SK-N-SH (cell line): ENCODE data around the gene PRSS58. TPM values are rescaled to one million over a fixed set of nuclear protein-coding genes. Genes with fewer than 3 reads are reported as not detected.

Experiments
- CTCF ChIA-PET: fragments of 300-600, 350-600 bp; formaldehyde crosslinking; extraction: SDS; loops from one replicate; lab custom pipeline; 2021; lab: Yijun Ruan, JAX
- POLR2A ChIA-PET: fragments of 350-600 bp; sonication (Branson Sonifier 250); formaldehyde crosslinking; extraction: SDS; loops from one replicate; lab custom pipeline; 2020; ENCODE audit warnings: antibody characterized with exemption, inconsistent platforms; lab: Yijun Ruan, JAX
- DNase-seq: peaks from one replicate; pipeline ENCODE4 v3.0.0; 2012
- H2AFZ ChIP-seq: fragments of 200-600 bp; sonication (generic); 2 replicates; pipeline ENCODE4 v1.8.1; 2016; ENCODE audit warnings: antibody characterized with exemption, mild to moderate bottlenecking, low read depth
- H3F3A ChIP-seq: fragments of 200-600 bp; sonication (generic); replicated peaks from 2 replicates; pipeline ENCODE3; 2016; ENCODE audit warnings: antibody characterized with exemption, mild to moderate bottlenecking; ENCODE audit not compliant: insufficient read depth
- H3K27ac ChIP-seq, 2 experiments: fragments of 200-500 bp in 1 of 2; fragments of 200-600 bp in 1 of 2; sonication (Bioruptor generic) in 1 of 2; sonication (generic), shearing (Covaris generic) in 1 of 2; 2 replicates each; pipeline versions ENCODE4 v1.5.1 to v1.6.1; 2014 to 2016; ENCODE audit warnings: low read depth in 2 of 2, inconsistent platforms in 1 of 2, low read length in 1 of 2, mild to moderate bottlenecking in 1 of 2, mixed read lengths in 1 of 2
- H3K27me3 ChIP-seq: fragments of 200-600 bp; sonication (generic), shearing (Covaris generic); 2 replicates; pipeline ENCODE4 v1.6.1; 2016; ENCODE audit warnings: mixed run types; ENCODE audit not compliant: insufficient read depth
- H3K36me3 ChIP-seq, 2 experiments: fragments of 200-500 bp in 1 of 2; fragments of 200-600 bp in 1 of 2; sonication (Bioruptor generic) in 1 of 2; sonication (generic) in 1 of 2; replicated peaks in 1 of 2; 2 replicates each; pipeline versions ENCODE3 to v1.5.1; 2014 to 2016; ENCODE audit warnings: low read length in 1 of 2, mild to moderate bottlenecking in 1 of 2; ENCODE audit not compliant: insufficient read depth in 2 of 2, control insufficient read depth in 1 of 2
- H3K4me1 ChIP-seq, 2 experiments: fragments of 200-500 bp in 1 of 2; fragments of 200-600 bp in 1 of 2; sonication (Bioruptor generic) in 1 of 2; sonication (generic), shearing (Covaris generic) in 1 of 2; 2 replicates each; pipeline versions ENCODE4 v1.5.1 to v1.6.1; 2014 to 2016; ENCODE audit warnings: low read depth in 1 of 2, low read length in 1 of 2, mixed run types in 1 of 2; ENCODE audit not compliant: insufficient read depth in 2 of 2, control insufficient read depth in 1 of 2
- H3K4me2 ChIP-seq: fragments of 200-600 bp; sonication (generic), shearing (Covaris generic); 2 replicates; pipeline ENCODE4 v1.6.1; 2017; ENCODE audit warnings: mixed run types
- H3K4me3 ChIP-seq, 2 experiments: fragments of 200-500 bp in 1 of 2; fragments of 200-600 bp in 1 of 2; sonication (Bioruptor generic) in 1 of 2; sonication (generic), shearing (Covaris generic) in 1 of 2; 2 replicates each; pipeline versions ENCODE4 v1.5.1 to v1.8.1; 2014 to 2016; ENCODE audit warnings: low read depth in 2 of 2, inconsistent platforms in 1 of 2, low read length in 1 of 2, mild to moderate bottlenecking in 1 of 2, mixed read lengths in 1 of 2, moderate library complexity in 1 of 2
- H3K79me2 ChIP-seq: fragments of 200-600 bp; sonication (generic); 2 replicates; pipeline ENCODE4 v1.8.1; 2017; ENCODE audit warnings: mild to moderate bottlenecking; ENCODE audit not compliant: insufficient read depth
- H3K9ac ChIP-seq: fragments of 200-600 bp; sonication (generic); 2 replicates; pipeline ENCODE4 v1.6.1; 2017; ENCODE audit warnings: mixed run types
- H3K9me2 ChIP-seq: fragments of 200-600 bp; sonication (generic); 2 replicates; pipeline ENCODE4 v1.6.1; 2017; ENCODE audit warnings: mixed run types
- H3K9me3 ChIP-seq: fragments of 200-600 bp; sonication (generic); 2 replicates; pipeline ENCODE4 v1.6.1; 2017; ENCODE audit warnings: mixed run types, mild to moderate bottlenecking, moderate library complexity
- H4K20me1 ChIP-seq: fragments of 200-600 bp; sonication (generic); 2 replicates; pipeline ENCODE4 v1.6.1; 2017; ENCODE audit warnings: mild to moderate bottlenecking, mixed run types; ENCODE audit not compliant: insufficient read depth
- CHD2 ChIP-seq: fragments of 150-350 bp; IDR thresholded peaks from 2 replicates; pipeline ENCODE4 v1.6.1; 2018; ENCODE audit warnings: low read length; ENCODE audit not compliant: partially characterized antibody
- CTCF ChIP-seq: fragments of 200-600 bp; sonication (generic); IDR thresholded peaks from 2 replicates; pipeline ENCODE4 v1.6.1; 2017; ENCODE audit warnings: antibody characterized with exemption, mild to moderate bottlenecking, moderate library complexity
- ELF1 ChIP-seq: IDR thresholded peaks from 2 replicates; pipeline ENCODE4 v1.4.0; 2012
- FOXM1 ChIP-seq: IDR thresholded peaks from 2 replicates; pipeline ENCODE4 v1.4.0; 2012; ENCODE audit warnings: low read depth, mild to moderate bottlenecking
- GABPA ChIP-seq: IDR thresholded peaks from 2 replicates; pipeline ENCODE4 v1.4.0; 2012; ENCODE audit warnings: low read depth, mild to moderate bottlenecking
- JUND ChIP-seq: IDR thresholded peaks from 2 replicates; pipeline ENCODE4 v1.4.0; 2012
- NFIC ChIP-seq: IDR thresholded peaks from 2 replicates; pipeline ENCODE4 v1.4.0; 2012; ENCODE audit warnings: borderline replicate concordance
- PBX3 ChIP-seq: IDR thresholded peaks from 2 replicates; pipeline ENCODE4; 2012
- RAD21 ChIP-seq: IDR thresholded peaks from 2 replicates; pipeline ENCODE4 v1.6.1; 2012; ENCODE audit warnings: mild to moderate bottlenecking, low read length
- REST ChIP-seq: IDR thresholded peaks from 2 replicates; pipeline ENCODE4 v1.6.1; 2012; ENCODE audit warnings: mild to moderate bottlenecking, low read depth, low read length, moderate library complexity
- RFX5 ChIP-seq: IDR thresholded peaks from 2 replicates; pipeline ENCODE4 v1.6.1; 2012; ENCODE audit warnings: mild to moderate bottlenecking, improper control_type of control experiment, low read length
- RXRA ChIP-seq: IDR thresholded peaks from 2 replicates; pipeline ENCODE4 v1.4.0; 2012; ENCODE audit warnings: low read depth, mild to moderate bottlenecking, borderline replicate concordance
- TCF12 ChIP-seq: IDR thresholded peaks from 2 replicates; pipeline ENCODE4 v1.4.0; 2012
- TEAD4 ChIP-seq: IDR thresholded peaks from 2 replicates; pipeline ENCODE4 v1.4.0; 2012; ENCODE audit warnings: mild to moderate bottlenecking, borderline replicate concordance; ENCODE audit not compliant: insufficient read depth
- USF1 ChIP-seq: IDR thresholded peaks from 2 replicates; pipeline ENCODE4 v1.4.0; 2012; ENCODE audit warnings: low read depth, borderline replicate concordance
- WGBS: methylation state at CpG from one replicate; pipeline ENCODE4 v1.1.6; 2017; ENCODE audit warnings: low lambda C conversion rate; 5-methylcytosine and 5-hydroxymethylcytosine counted together
- polyA plus RNA-seq, 3 experiments: library from polyadenylated mRNA; depleted of rRNA; stranded (reverse); fragments of >200 nt; gene quantifications; 2 replicates each; pipeline ENCODE4 v1.2.3, GENCODE V29; 2012

The PRSS58 gene
- polyA plus RNA-seq, 1 of the 3 experiments (the other 2 are of a cell fraction) = not detected

- WGBS = 2% methylated on average over 4 of the region's 4 CpGs
- no peak overlapping the region for H3K9ac ChIP-seq
- H3K9me2 ChIP-seq = no peaks in the 10 kb centered on the region
- H3K36me3 ChIP-seq = no peaks in the 10 kb centered on the region
- no peak overlapping the region for H3K27ac ChIP-seq
- ChIA-PET CTCF (no interaction called here), POLR2A (no interaction called here)
- peaks cover 35% of the 10 kb centered on the region for H3K27me3 ChIP-seq
- no peaks in the 10 kb centered on the region for H4K20me1 ChIP-seq
- no peak for DNase-seq
- no peak overlapping the region for H3K4me2 ChIP-seq
- H3K4me1 ChIP-seq = no peaks in the 10 kb centered on the region
- no peaks in the 10 kb centered on the region for H3F3A ChIP-seq
- H3K9me3 ChIP-seq = no peaks in the 10 kb centered on the region
- H3K4me3 ChIP-seq = no peak overlapping the region
- no peak overlapping the region for H2AFZ ChIP-seq
- TF ChIP-seq TEAD4 (no peak), RFX5 (no peak), RAD21 (no peak), RXRA (no peak), NFIC (no peak), CHD2 (no peak), FOXM1 (no peak), REST (no peak), USF1 (no peak), ELF1 (no peak), GABPA (no peak), PBX3 (no peak), TCF12 (no peak)
- H3K79me2 ChIP-seq = no peaks in the 10 kb centered on the region
These were observed 17.3 kb downstream of the PRSS58 start for GRCh38 chr7:142240546-142240945.

GRCh38 chr7:142231716-142232115 is 26.1 kb downstream of the PRSS58 start:
- no peak overlapping the region for H3K4me3 ChIP-seq
- H3K9me2 ChIP-seq = no peaks in the 10 kb centered on the region
- POLR2A ChIA-PET = no interaction called here
- no peak overlapping the region for H3K27ac ChIP-seq
- no peaks in the 10 kb centered on the region for H3K36me3 ChIP-seq
- peak; percentile 41; the same call in 1 of the 2 replicates for TF ChIP-seq CTCF
- TF ChIP-seq JUND = no peak
- TF ChIP-seq, all 33 proteins: peak for 1
- 5% methylated on average over 7 of the region's 7 CpGs for WGBS
- DNase-seq = peak; percentile 28
- Histone ChIP-seq H3K9ac (no peak overlapping the region), H4K20me1 (no peaks in the 10 kb centered on the region), H3K4me2 (no peak overlapping the region), H3F3A (no peaks in the 10 kb centered on the region), H3K4me1 (no peaks in the 10 kb centered on the region), H3K9me3 (no peaks in the 10 kb centered on the region), H3K79me2 (no peaks in the 10 kb centered on the region), H3K27me3 (peaks cover 16% of the 10 kb centered on the region), H2AFZ (no peak overlapping the region)
- CTCF ChIA-PET = interaction anchor here (0.6 to 1.1 kb wide), 2 partner anchors 9 to 18 kb away, joined by 3 to 4 read pairs; no protein-coding TSS in a partner anchor
